Left ventricle myocardium inferior (tissue), 1 donor: ENCODE data around the gene TFB2M. TPM values are rescaled to one million over a fixed set of nuclear protein-coding genes. Genes with fewer than 3 reads are reported as not detected.

Experiments used
- DNase-seq: peaks from one replicate; pipeline ENCODE4 v3.0.0-alpha.2; 2020
- H3K27ac ChIP-seq: fragments of 200-600 bp; replicated peaks from 2 replicates; pipeline ENCODE4 v1.8.0; 2021
- H3K27me3 ChIP-seq: fragments of 200-600 bp; 2 replicates; pipeline ENCODE4 v1.8.0; 2021; ENCODE audit warnings: low read depth
- H3K36me3 ChIP-seq: fragments of 200-600 bp; 2 replicates; pipeline ENCODE4 v1.8.0; 2021
- H3K4me1 ChIP-seq: fragments of 200-600 bp; 2 replicates; pipeline ENCODE4 v1.8.0; 2021
- H3K4me3 ChIP-seq: fragments of 200-600 bp; 2 replicates; pipeline ENCODE4 v1.8.0; 2021; ENCODE audit warnings: mild to moderate bottlenecking, moderate library complexity
- H3K9me3 ChIP-seq: fragments of 200-600 bp; replicated peaks from 2 replicates; pipeline ENCODE4 v1.8.0; 2021
- CTCF ChIP-seq: fragments of 200-600 bp; IDR thresholded peaks from 2 replicates; pipeline ENCODE4 v1.8.0; 2021; ENCODE audit warnings: antibody characterized with exemption, mild to moderate bottlenecking, borderline replicate concordance
- intact Hi-C: fragments of 100-400 bp; cut with micrococcal nuclease; formaldehyde crosslinking; loops from one replicate; pipeline ENCODE4 v1.11.0; 2022
- total RNA-seq: library from RNA; stranded (reverse); fragmentation: NEBNext Ultra II Directional; extraction: Animal tissue kit (Norgen Biotek cat#: 25700); gene quantifications from one replicate; pipeline ENCODE4 v1.2.1, GENCODE V29; 2021
- donor health status: DM: no; HTN: yes; CAD: no; lungs with severe emphysema.

The TFB2M gene
- total RNA-seq, 1 donor from 2014 or later = 18.3 TPM

GRCh38 chr1:246587606-246588005 lies 21.5 kb upstream of the TFB2M start:
- intact Hi-C loops = no loop called here
- Histone ChIP-seq H3K27me3 (no peaks in the 10 kb centered on the region), H3K27ac (peak overlapping the region; percentile 76), H3K4me1 (peaks cover 67% of the 10 kb centered on the region), H3K4me3 (peak overlapping the region; percentile 10), H3K9me3 (peaks cover 5% of the 10 kb centered on the region), H3K36me3 (peaks cover 12% of the 10 kb centered on the region)
- DNase-seq = no peak
- no peak for TF ChIP-seq CTCF

GRCh38 chr1:246587032-246587431 lies 21.0 kb upstream of the TFB2M start:
- H3K27me3 ChIP-seq = no peaks in the 10 kb centered on the region
- peaks cover 7% of the 10 kb centered on the region for H3K36me3 ChIP-seq
- peak overlapping the region; percentile 76 for H3K27ac ChIP-seq
- H3K9me3 ChIP-seq = peaks cover 5% of the 10 kb centered on the region
- intact Hi-C loops = no loop called here
- H3K4me1 ChIP-seq = peaks cover 69% of the 10 kb centered on the region
- no peak overlapping the region for H3K4me3 ChIP-seq
- no peak for TF ChIP-seq CTCF
- DNase-seq = no peak

- no peak overlapping the region for H3K4me3 ChIP-seq
- no peak for TF ChIP-seq CTCF
- DNase-seq = no peak
- intact Hi-C loops = no loop called here
- no peaks in the 10 kb centered on the region for H3K36me3 ChIP-seq
- peaks cover 89% of the 10 kb centered on the region for H3K4me1 ChIP-seq
- H3K27me3 ChIP-seq = no peaks in the 10 kb centered on the region
- peak overlapping the region; percentile 79 for H3K27ac ChIP-seq
- no peaks in the 10 kb centered on the region for H3K9me3 ChIP-seq
Observed at GRCh38 chr1:246583448-246584185, 17.6 kb upstream of the TFB2M start.

GRCh38 chr1:246583056-246583440 lies 17.0 kb upstream of the TFB2M start:
- no peaks in the 10 kb centered on the region for H3K36me3 ChIP-seq
- H3K27me3 ChIP-seq = no peaks in the 10 kb centered on the region
- H3K4me1 ChIP-seq = peaks cover 89% of the 10 kb centered on the region
- peak overlapping the region; percentile 79 for H3K27ac ChIP-seq
- TF ChIP-seq CTCF = no peak
- intact Hi-C loops = no loop called here
- DNase-seq = no peak
- H3K4me3 ChIP-seq = no peak overlapping the region
- H3K9me3 ChIP-seq = no peaks in the 10 kb centered on the region

GRCh38 chr1:246582301-246583055 lies 16.4 kb upstream of the TFB2M start:
- no peak for TF ChIP-seq CTCF
- H3K27me3 ChIP-seq = no peaks in the 10 kb centered on the region
- H3K4me3 ChIP-seq = no peak overlapping the region
- H3K4me1 ChIP-seq = peaks cover 89% of the 10 kb centered on the region
- no peaks in the 10 kb centered on the region for H3K36me3 ChIP-seq
- H3K27ac ChIP-seq = peak overlapping the region; percentile 79
- no peaks in the 10 kb centered on the region for H3K9me3 ChIP-seq
- DNase-seq = no peak
- intact Hi-C loops = no loop called here
